HG02798 (cell line): ENCODE data around the gene NAB1.
A peak's percentile ranks its signal among the peaks of the same experiment; 100 is the strongest.

ENCODE experiments used
- ATAC-seq: cut with Tn5 transposase; IDR thresholded peaks from one replicate; pipeline ENCODE4 v1.9.1; 2021; ENCODE audit warnings: mild to moderate bottlenecking; ENCODE audit not compliant: unreplicated experiment, poor library complexity

The NAB1 gene

DNA sequence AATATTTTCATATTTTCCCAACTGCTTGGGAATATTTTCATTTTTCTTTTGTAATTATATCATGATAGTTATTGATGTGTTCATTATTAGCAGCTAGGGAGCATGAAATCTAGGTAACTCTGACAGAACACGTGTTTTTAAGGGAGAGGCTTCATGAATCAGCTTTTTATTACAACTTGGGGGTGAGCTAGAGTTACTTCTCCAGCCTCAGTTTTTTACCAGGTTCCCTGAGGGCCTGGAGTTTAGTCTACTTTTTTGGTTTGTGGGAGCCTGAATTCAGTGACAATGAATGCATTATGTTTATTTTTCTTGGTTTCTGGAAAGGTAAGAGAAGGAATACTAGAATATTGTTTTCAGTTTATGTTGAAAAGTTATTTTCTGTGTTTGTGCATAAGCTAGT, 18.0 kb downstream of the NAB1 start:
- no peak for ATAC-seq

DNA sequence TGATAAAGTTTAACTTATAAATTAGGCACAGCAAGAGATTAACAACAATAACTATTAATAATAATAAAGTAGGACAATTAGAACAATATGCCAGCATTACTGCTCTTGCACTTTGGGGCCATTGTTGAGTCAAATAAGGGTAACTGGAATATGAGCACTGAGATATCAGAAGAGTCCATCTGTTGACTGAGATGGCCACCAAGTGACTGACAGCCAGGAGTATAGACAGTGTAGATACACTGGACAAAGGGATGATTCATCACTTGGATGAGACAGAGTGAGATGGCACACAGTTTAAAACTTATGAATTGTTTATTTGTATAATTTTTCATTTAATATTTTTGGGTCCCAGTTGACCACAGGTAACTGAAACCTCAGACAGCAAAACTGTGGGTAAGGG, 20.0 kb downstream of the NAB1 start:
- ATAC-seq = no peak

DNA sequence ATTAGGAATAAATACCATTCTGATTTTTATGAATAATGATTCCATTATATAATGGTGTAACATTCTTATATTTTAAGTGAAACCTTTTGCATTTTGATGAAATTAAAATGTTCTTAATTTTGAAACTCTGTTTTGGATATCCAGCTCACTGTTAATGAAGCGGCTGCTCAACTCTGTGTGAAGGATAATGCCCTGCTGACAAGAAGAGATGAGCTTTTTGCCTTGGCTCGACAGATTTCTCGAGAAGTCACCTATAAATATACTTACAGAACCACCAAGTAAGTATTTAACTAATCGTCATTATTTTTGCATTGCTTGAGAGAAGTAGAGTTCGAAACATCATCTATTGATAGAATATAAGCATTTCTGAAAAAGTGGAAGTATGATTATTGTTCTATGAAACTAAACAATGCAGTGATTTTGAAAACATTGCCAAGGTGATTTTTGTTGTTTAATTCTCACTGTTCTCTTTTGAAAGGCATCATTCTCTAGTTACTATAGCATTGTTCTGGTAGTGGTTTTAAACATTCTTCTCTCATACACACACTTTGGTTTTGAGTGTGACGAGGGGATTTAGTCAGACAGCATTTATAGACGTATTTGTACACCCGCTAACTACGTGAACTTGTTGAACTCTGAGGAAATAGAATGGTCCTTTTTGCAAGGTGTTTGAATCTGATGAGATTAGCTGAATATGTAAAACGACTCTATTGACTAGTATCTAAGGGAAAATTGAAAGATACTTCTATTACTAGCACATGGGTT, 21.5 kb downstream of the NAB1 start:
- peak; percentile 46 for ATAC-seq

DNA sequence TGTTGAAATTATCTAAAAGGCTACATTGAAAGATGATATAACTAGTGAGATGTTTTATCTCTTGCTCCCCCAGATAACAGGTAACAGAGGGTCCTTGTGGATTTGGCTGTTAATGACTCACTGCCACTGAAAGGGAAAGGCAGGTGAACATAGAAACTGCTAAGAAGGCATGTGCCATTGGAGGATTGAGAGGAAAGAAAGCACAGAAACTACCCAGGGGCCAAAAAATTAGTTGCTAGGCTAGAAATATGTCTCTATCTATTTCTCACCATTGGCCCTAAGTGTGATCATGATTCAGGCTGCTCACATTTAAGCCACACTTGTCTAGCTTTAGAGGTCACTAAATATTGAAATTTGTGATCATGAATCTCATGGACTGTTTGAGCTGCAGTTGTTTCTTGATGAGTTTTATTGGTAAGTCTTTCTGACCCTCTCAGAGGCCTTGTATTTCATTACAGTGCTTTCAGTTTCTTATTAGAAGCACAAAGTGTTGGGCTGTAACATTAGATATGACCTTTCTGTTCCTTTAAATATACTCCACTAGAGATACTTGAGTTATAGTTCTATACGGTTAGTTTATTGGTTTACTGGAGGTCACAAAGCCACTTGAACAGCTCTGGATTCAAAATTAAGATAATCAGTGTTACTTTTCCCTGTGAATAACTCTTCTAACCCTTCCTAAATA, 26.2 kb downstream of the NAB1 start:
- peak; percentile 45 for ATAC-seq

GRCh38 chr2:190677255-190677654, 28.4 kb downstream of the NAB1 start:
- no peak for ATAC-seq

DNA sequence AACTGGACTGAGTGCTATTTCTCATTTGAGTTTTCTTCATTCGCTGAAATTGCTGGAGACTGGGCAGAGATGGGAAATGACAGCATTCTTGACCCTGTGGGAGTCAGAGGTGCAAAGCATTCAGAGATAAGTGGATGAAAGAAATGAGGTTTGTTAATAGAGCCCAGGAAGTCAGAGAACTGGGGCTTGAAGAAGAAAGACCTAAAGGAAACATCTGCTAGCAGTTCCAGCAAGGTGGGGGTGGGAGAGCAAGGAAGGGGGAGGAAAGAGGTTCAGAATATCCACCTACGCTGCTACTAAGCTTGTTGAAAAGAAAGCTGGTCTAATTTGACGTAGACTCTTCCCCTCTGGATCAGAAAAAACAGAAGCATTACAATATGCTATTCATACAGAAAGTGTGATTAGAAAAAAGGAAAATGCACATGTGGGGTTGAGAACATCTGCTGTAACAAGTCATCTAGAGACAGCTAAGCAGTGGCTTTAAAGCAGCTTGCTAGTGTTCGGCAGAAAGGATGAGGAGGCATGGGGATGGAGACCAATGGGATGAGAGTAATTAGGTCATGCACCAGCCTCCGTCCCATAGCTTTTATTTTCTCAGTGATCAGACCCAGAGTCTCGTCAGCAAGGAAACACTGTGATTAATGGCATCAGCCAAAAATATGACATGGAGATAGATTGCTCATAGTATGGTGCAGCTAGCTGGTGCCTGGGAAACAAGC, 29.7 kb downstream of the NAB1 start:
- ATAC-seq = peak; percentile 60

GRCh38 chr2:190679391-190679790, 30.5 kb downstream of the NAB1 start:
- no peak for ATAC-seq

- peak; percentile 74 for ATAC-seq
These were observed 31.1 kb downstream of the NAB1 start for GRCh38 chr2:190679813-190680591.

DNA sequence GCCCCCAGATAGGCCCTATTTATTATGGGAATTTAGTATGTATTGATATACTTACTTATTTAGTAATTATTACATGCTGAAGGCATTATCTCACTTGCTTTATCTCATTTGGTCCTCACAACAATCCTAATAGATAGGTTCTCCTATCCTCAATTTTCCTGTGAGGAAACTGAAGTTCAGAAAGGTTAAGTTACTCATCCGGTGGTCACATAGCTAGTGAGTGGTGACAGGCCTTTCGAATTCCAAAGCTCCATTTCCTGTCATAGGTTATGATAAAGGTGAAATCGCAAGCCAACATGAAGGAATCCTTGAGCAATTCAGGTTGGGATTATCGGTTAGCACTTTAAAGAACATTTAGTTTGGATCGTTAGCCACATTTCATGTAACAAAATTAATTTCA, 33.3 kb downstream of the NAB1 start:
- no peak for ATAC-seq

DNA sequence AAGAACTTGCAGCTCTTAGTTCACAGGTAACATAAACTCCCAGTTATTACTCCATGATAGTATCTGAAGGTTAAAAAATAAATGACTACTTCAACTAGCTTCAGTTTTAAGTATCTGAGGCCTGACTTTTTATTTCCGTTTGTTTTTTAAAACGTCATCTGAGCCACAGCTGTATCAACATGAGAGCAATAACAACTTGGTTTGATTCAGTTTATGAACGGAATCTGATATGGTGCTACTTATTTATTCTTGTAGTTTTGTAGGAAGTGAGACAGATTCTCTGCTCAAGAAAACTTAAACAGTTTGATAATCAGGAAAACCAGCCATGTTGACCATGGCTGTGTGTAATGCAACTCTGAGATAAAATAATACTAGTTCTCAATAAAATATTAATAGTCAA, 34.9 kb downstream of the NAB1 start:
- no peak for ATAC-seq

- ATAC-seq = no peak
These were observed 36.0 kb downstream of the NAB1 start for GRCh38 chr2:190684931-190685330.

DNA sequence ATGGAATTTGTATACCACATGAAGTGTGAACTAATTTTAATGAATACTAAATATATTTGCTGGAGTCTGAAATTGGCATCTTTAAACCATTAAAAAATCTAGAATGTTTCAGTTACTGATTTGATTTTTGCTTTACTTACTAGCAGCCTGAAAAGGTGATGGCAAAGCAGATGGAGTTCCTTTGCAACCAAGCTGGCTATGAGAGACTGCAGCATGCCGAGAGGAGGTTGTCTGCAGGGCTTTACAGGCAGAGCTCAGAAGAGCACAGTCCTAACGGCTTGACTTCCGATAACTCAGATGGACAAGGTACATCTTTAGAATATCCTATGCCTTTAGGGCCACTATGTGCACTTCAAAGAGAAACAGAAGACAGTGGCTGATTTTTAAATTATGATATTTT, 36.5 kb downstream of the NAB1 start:
- no peak for ATAC-seq

- peak; percentile 69 for ATAC-seq
These were observed 44.8 kb downstream of the NAB1 start for GRCh38 chr2:190693533-190694232.

DNA sequence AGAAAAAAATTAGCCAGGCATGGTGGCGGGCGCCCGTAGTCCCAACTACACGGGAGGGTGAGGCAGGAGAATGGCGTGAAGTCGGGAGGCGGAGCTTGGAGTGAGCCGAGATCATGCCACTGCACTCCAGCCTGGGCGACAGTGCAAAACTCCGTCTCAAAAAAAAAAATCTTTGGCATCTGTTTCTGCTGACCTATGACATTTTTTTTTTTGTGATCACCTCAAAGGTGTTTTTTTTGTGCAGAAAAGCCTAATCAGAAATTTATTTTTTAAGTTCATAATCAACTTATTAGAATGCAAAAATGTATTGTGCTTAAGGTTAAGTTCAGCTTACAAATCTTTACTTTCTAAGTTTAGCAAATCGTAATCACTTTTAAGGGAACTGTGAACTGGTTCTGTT, 45.6 kb downstream of the NAB1 start:
- ATAC-seq = no peak

GRCh38 chr2:190695739-190696138, 46.9 kb downstream of the NAB1 start:
- peak; percentile 45 for ATAC-seq

DNA sequence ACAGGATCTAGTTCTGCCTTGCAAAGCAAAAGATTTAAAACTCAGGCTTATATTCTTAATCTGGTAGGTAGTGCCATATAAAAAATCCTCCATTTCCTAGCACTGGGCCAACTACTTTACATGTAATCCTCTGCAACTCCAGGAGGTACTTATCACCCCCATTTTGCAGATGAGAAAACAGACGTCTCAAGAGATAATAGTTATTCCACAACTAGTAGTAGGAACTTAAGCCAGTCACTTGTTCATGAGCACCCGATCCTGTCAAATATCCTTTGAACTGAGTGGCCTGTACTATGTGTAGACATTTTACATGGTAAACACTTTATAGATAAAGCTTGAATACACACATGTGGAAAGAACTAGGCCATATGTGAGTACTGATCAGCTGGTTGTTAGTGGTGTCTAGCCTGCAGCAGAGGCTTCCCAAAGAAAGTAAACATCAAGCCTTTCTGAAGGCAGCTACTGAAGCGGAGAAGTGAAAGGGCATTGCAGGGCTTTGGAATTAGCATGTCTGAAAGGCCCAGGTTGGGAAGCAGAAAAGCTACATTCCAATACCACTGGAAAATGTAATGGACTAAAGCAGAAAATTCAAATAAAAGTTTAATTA, 48.0 kb downstream of the NAB1 start:
- ATAC-seq = no peak

DNA sequence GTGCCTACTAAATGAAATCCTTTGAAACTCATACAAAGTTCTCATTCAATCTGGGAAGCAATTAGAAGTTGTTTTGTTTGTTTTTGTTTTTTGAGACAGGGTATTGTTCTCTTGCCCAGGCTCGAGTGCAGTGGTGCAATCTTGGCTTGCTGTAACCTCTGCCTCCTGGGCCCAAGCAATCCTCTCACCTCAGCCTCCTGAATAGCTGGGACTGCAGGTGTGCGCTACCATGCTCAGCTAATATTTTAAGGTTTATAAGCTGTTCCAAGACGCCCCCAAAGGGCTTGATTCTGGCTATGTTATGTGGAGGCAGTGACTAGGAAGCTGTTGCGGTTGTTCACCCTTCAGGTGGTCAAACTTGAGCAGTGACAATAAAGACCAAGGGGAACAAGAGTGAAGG, 48.5 kb downstream of the NAB1 start:
- ATAC-seq = no peak

DNA sequence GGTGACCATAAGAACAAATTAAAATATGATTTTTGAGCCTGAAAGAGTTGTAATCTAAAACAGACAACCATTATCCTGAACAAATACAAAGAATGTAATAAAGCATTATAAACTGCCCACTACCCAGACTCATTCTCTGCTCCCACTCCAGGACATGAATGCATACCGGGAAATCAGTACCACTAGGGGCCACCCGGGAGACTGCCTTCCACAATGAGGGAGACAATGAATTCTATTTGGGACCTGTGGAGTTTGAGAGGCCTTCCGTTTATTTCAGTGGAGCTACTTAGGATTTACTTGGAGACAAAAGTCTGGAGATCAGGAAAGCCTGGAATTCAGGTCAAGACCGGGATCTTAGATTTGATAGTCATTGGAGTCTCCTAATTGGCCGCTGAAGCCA, 50.0 kb downstream of the NAB1 start:
- no peak for ATAC-seq

GRCh38 chr2:190701586-190701985, 52.7 kb downstream of the NAB1 start:
- ATAC-seq = peak; percentile 72

GRCh38 chr2:190705280-190705679, 56.4 kb downstream of the NAB1 start:
- no peak for ATAC-seq
